ENCODE data around the gene CLMP. TPM values are rescaled to one million over a fixed set of nuclear protein-coding genes. Genes with fewer than 3 reads are reported as not detected.
"Not testable (repeated sequence)": the region's sequence is repeated elsewhere in the genome, so short reads cannot be mapped to it uniquely, and the experiment has no call there.

Gene CLMP
- total and polyA plus RNA-seq, 4 donors = 0.12 to 1.3 (median 0.35) TPM

- H3K4me1 ChIP-seq (ENCODE audit: control insufficient read depth in 4 of 4, insufficient read depth in 4 of 4, low read length in 3 of 4); H3K9me3 ChIP-seq (ENCODE audit: control insufficient read depth in 4 of 4, low read length in 3 of 4); H3K27me3 ChIP-seq (ENCODE audit: control insufficient read depth in 4 of 4, insufficient read depth in 4 of 4, low read length in 3 of 4); DNase-seq (ENCODE audit: low spot score); H3K36me3 ChIP-seq (ENCODE audit: control insufficient read depth in 4 of 4, insufficient read depth in 3 of 4, low read depth in 1 of 4, low read length in 3 of 4); H3K9ac ChIP-seq (ENCODE audit: low read depth in 1 of 2, low read length in 2 of 2); H3K4me3 ChIP-seq (ENCODE audit: low read depth in 1 of 3, low read length in 3 of 3); H3K27ac ChIP-seq (ENCODE audit: low read depth in 1 of 2, low read length in 2 of 2): not testable (repeated sequence)
- 79% methylated on average over 5 of the region's 5 CpGs for WGBS
Measured at GRCh38 chr11:123087657-123088056, 107.4 kb downstream of the CLMP start.

GRCh38 chr11:123086305-123086704 lies 108.7 kb downstream of the CLMP start:
- WGBS = 77% methylated on average over 1 of the region's 1 CpG
- TF ChIP-seq CTCF (IDR thresholded peaks at IDR 0.05; ENCODE audit: low read depth, low read length, missing input control) (no peak), MAX (IDR thresholded peaks at IDR 0.05) (no peak), SP1 (IDR thresholded peaks at IDR 0.05) (no peak), HNF4A (conservative IDR thresholded peaks at IDR 0.05) (no peak), RXRA (IDR thresholded peaks at IDR 0.05) (no peak), ZBTB33 (IDR thresholded peaks at IDR 0.05) (no peak), REST (IDR thresholded peaks at IDR 0.05) (no peak), JUND (IDR thresholded peaks at IDR 0.05) (no peak), ATF3 (IDR thresholded peaks at IDR 0.05) (no peak), GABPA (IDR thresholded peaks at IDR 0.05 in 1 of 2, conservative IDR thresholded peaks at IDR 0.05 in 1 of 2) (no peak)
- no peak for DNase-seq (ENCODE audit: low spot score)
- Histone ChIP-seq H3K4me1 (ENCODE audit: control insufficient read depth in 4 of 4, insufficient read depth in 4 of 4, low read length in 3 of 4) (no peaks in the 10 kb centered on the region), H3K27me3 (ENCODE audit: control insufficient read depth in 4 of 4, insufficient read depth in 4 of 4, low read length in 3 of 4) (no peaks in the 10 kb centered on the region), H3K9ac (ENCODE audit: low read depth in 1 of 2, low read length in 2 of 2) (no peak overlapping the region), H3K4me3 (ENCODE audit: low read depth in 1 of 3, low read length in 3 of 3) (no peak overlapping the region), H3K36me3 (ENCODE audit: control insufficient read depth in 4 of 4, insufficient read depth in 3 of 4, low read depth in 1 of 4, low read length in 3 of 4) (no peaks in the 10 kb centered on the region), H3K9me3 (ENCODE audit: control insufficient read depth in 4 of 4, low read length in 3 of 4) (no peaks in the 10 kb centered on the region), H3K27ac (ENCODE audit: low read depth in 1 of 2, low read length in 2 of 2) (no peak overlapping the region)
